Heart right ventricle (tissue), 16 donors: ENCODE data around the gene DCAF12L1. TPM values are rescaled to one million over a fixed set of nuclear protein-coding genes. Genes with fewer than 3 reads are reported as not detected.

Experiments
- ATAC-seq, 8 donors: fragments of 200-7000 bp; cut with Tn5 transposase; one replicate each; pipeline ENCODE4 v1.9.1; 2020; ENCODE audit warnings: mild to moderate bottlenecking in 8 of 8, moderate library complexity in 8 of 8, moderate number of reproducible peaks in 1 of 8
- DNase-seq, 2 donors: peaks; one replicate each; pipeline ENCODE4 v3.0.0-alpha.2; 2020
- H3K27ac ChIP-seq, 10 donors: fragments of 200-600 bp; sonication (generic) in 2 of 10; one replicate each; pipeline versions ENCODE4 v1.5.0 to v1.8.0; 2020 to 2022; ENCODE audit warnings: mild to moderate bottlenecking in 3 of 10
- H3K27me3 ChIP-seq, 7 donors: fragments of 200-600 bp; one replicate each; pipeline ENCODE4 v1.8.0; 2021 to 2022; ENCODE audit warnings: mild to moderate bottlenecking in 2 of 7
- H3K36me3 ChIP-seq, 9 donors: fragments of 200-600 bp; sonication (generic) in 1 of 9; one replicate each; pipeline versions ENCODE4 v1.5.0 to v1.8.0; 2020 to 2022; ENCODE audit warnings: mild to moderate bottlenecking in 2 of 9
- H3K4me1 ChIP-seq, 9 donors: fragments of 200-600 bp; sonication (generic) in 1 of 9; one replicate each; pipeline versions ENCODE4 v1.5.0 to v1.8.0; 2020 to 2022; ENCODE audit warnings: mild to moderate bottlenecking in 4 of 9
- H3K4me3 ChIP-seq, 10 donors: fragments of 200-600 bp; sonication (generic) in 2 of 10; one replicate each; pipeline versions ENCODE4 v1.5.0 to v1.8.0; 2020 to 2022; ENCODE audit warnings: mild to moderate bottlenecking in 7 of 10, moderate library complexity in 2 of 10
- H3K9me3 ChIP-seq, 11 donors: fragments of 200-600 bp in 10 of 11; sonication (generic) in 2 of 11; one replicate each; pipeline versions ENCODE4 v1.5.0 to v1.8.0; 2013 to 2022; ENCODE audit warnings: mild to moderate bottlenecking in 2 of 11, control low read depth in 1 of 11, moderate library complexity in 1 of 11
- WGBS, 2 donors: extraction: QIAGEN DNeasy Blood & Tissue Kit; methylation state at CpG; one replicate each; pipeline ENCODE4 v1.1.7; 2013; ENCODE audit warnings: inconsistent platforms in 1 of 2; 5-methylcytosine and 5-hydroxymethylcytosine counted together
- intact Hi-C, 10 donors: fragments of 100-400 bp; cut with DNase I; formaldehyde crosslinking; loops; one replicate each; pipeline versions ENCODE4 v1.11.1 to v1.14.2; 2022
- long read RNA-seq, 3 donors: library from polyadenylated mRNA; unstranded; transcript quantifications; one replicate each; pipeline ENCODE4 v2.0.0, GENCODE V29; 2020 to 2021
- polyA plus RNA-seq, 2 donors: library from polyadenylated mRNA; stranded (reverse); fragments of 200-250 nt; gene quantifications; one replicate each; pipeline ENCODE4 v1.2.3, GENCODE V29; 2013
- total RNA-seq, 10 donors: library from RNA; stranded (reverse); fragmentation: NEBNext Ultra II Directional in 3 of 10; extraction: Animal tissue kit (Norgen Biotek cat#: 25700) in 3 of 10; gene quantifications; one replicate each; pipeline versions ENCODE4 v1.2.1 to v1.2.4, GENCODE V29; 2021 to 2023
- TF ChIP-seq, protein P1 (sequence below), 9 donors: fragments of 200-600 bp; sonication (generic) in 2 of 9; IDR thresholded peaks; one replicate each; pipeline versions ENCODE4 v1.5.0 to v1.8.0; 2021 to 2022; ENCODE audit warnings: antibody characterized with exemption in 9 of 9, mild to moderate bottlenecking in 5 of 9, moderate library complexity in 1 of 9
- donor health status: Arrhythmogenic right ventricular cardiomyopathy.
- donor health status: ischemic (EF 13 %, LVEDD 7.1; RV severe dilation, severe dysfunction).
- donor health status: healthy with polysubstance abuse.
- donor health status: DM: no; HTN: yes; CAD: no.
- donor health status: DM: no; HTN: no; CAD: no.
- donor health status: ischemic (EF 25% LVEDD 6.9; RV normal size, moderate dysfunction).
- donor health status: ischemic (EF 25% LVEDD 5.7; RV mildly dilated, moderate dysfunction).
- donor health status: healthy.
- donor health status: DM: yes; HTN: yes; CAD: no.
- donor health status: Ischemic cardiomyopathy.
- donor health status: ischemic (EF 35%, LVEDD 5.7; RV mildly dilated, moderate dysfunction).
- donor health status: nonischemic (EF 11% LVEDD 7.7; RV severe dilation, severe dysfunction).
- donor health status: DM: yes; HTN: yes; CAD: no.
- donor health status: PGD.
- donor health status: ischemic (EF 29% LVEDD 5.4; RV normal size, mild dysfunction).
- donor health status: nonischemic (EF 23%, LVEDD 6.1; RV moderate dilation, normal function).

The DCAF12L1 gene
- total RNA-seq (not detected), polyA plus RNA-seq (not detected)
- long read RNA-seq, donor 1 = 0 reads
- long read RNA-seq, donor 2 = 0 reads
- long read RNA-seq, donor 3 = 0 reads

DNA sequence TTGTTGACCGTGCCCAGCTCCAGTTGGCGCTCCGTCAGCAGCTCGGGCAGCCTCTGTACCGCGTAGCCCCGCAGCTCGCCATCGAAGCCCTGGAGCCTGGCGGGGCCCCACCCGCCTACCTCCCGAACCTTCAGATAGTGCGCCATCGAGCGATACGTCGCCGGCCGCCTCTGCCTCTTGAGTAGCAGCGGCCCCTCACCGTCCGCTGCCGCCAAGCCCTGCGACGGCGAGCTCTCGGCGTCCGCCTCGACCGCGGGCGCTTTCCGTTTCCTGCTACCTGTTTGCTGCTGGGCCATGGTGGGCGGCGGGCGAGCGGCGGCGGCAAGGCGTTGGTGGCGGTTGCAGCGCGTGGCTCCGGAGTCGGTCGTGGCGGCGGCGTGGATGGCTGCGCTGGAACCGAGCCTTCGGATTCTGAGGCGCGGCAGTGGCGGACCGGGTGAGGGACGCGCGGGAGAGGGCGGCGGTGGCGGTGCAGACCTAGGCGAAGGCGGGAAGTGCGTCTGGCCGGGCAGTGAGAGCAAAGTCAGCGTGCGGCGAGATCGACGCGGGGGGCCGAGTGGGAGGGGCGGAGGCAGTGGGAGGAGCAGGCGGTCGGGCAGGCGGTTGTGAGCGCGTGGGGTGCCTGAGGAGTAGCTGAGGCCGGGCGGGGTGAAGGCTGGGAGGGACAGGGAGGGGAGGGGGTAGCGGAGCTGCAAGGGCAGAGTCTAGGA, at the start of gene DCAF12L1:
Gene DCAF12L1 (minus strand): TSS at position 502 of the 710 bp plus-strand sequence. CDS start 206 bp downstream, at position 296.
- DNase-seq (peak in 1 of 2 donors; percentile 9), ATAC-seq (no peak)
- H3K4me3 ChIP-seq = no peak within 1 kb of the TSS
- 3 to 4% methylated on average over 56 to 83 of the region's 83 CpGs for WGBS, 2 donors
- TF ChIP-seq, protein P1, sequence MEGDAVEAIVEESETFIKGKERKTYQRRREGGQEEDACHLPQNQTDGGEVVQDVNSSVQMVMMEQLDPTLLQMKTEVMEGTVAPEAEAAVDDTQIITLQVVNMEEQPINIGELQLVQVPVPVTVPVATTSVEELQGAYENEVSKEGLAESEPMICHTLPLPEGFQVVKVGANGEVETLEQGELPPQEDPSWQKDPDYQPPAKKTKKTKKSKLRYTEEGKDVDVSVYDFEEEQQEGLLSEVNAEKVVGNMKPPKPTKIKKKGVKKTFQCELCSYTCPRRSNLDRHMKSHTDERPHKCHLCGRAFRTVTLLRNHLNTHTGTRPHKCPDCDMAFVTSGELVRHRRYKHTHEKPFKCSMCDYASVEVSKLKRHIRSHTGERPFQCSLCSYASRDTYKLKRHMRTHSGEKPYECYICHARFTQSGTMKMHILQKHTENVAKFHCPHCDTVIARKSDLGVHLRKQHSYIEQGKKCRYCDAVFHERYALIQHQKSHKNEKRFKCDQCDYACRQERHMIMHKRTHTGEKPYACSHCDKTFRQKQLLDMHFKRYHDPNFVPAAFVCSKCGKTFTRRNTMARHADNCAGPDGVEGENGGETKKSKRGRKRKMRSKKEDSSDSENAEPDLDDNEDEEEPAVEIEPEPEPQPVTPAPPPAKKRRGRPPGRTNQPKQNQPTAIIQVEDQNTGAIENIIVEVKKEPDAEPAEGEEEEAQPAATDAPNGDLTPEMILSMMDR (IDR thresholded peaks at IDR 0.05) = no peak
- H3K27me3 ChIP-seq = peaks cover 0 to 15% (median 0%) of the 10 kb centered on the region in 7 donors
- H3K36me3 ChIP-seq = no peaks in the 10 kb centered on the region
- peaks cover 0 to 13% (median 0%) of the 10 kb centered on the region in 11 donors for H3K9me3 ChIP-seq
- no peaks in the 10 kb centered on the region for H3K4me1 ChIP-seq
- H3K27ac ChIP-seq = no peak within 1 kb of the TSS
- intact Hi-C loops = no loop called here

DNA sequence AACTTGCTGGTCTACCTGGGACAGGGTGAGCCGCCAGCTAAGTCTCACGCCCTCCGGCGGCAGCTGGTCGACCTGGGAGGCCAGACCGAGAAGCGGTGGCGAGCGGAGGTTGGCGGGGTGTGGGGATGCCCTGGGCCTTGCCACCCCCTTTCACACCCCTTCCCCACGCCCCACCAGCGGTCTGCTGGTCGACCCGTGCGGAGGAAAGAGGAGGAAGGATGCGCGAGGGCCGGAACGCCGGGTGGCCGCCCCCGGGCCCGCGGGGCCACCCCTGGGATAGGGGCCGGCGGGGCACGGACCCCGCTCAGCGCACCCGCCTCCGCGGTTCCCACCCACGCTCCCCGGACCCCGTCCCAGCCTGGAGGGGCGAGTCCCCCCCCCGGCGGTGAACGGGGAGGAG, 28.3 kb upstream of the DCAF12L1 start:
- no peaks in the 10 kb centered on the region for H3K9me3 ChIP-seq
- no peak for DNase-seq

DNA sequence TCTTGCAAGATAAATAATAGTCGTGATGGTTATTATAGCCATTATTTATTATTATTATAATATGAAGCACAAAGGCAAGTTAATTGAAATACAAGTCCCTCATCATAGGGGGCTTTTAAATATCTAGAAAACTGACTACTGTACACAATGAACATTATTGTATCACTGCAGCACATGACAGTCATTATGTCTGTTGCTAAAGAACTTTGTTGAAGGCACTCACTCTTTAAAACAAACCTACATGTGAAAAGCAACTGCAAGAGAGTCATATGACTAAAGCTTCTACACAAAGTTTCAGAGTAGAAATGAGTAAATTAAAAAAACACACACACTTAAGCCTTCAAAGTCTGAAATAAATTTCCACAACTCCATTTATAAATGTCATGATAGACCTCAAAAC, 23.3 kb upstream of the DCAF12L1 start:
- H3K36me3 ChIP-seq = no peaks in the 10 kb centered on the region
- H3K4me3 ChIP-seq = no peak overlapping the region
- no peaks in the 10 kb centered on the region for H3K4me1 ChIP-seq
- H3K27me3 ChIP-seq = peaks cover 0 to 2% (median 0%) of the 10 kb centered on the region in 7 donors
- WGBS, 2 donors = 55 to 68% methylated on average over 1 of the region's 1 CpG
- no peaks in the 10 kb centered on the region for H3K9me3 ChIP-seq
- no peak for ATAC-seq
- intact Hi-C loops = no loop called here
- TF ChIP-seq, protein P1 (IDR thresholded peaks at IDR 0.05) = no peak
- DNase-seq = no peak
- H3K27ac ChIP-seq = no peak overlapping the region

More for the DNA sequence above, 28.3 kb upstream of the DCAF12L1 start:
- Histone ChIP-seq H3K36me3 (no peaks in the 10 kb centered on the region), H3K4me1 (no peaks in the 10 kb centered on the region), H3K27me3 (peaks cover 0 to 6% (median 0%) of the 10 kb centered on the region in 7 donors), H3K27ac (no peak overlapping the region), H3K4me3 (no peak overlapping the region)
- no peak for ATAC-seq
- intact Hi-C loops = no loop called here
- TF ChIP-seq, protein P1 (IDR thresholded peaks at IDR 0.05) = no peak
- WGBS, 2 donors = 13 to 29% methylated on average over 19 to 36 of the region's 39 CpGs

DNA sequence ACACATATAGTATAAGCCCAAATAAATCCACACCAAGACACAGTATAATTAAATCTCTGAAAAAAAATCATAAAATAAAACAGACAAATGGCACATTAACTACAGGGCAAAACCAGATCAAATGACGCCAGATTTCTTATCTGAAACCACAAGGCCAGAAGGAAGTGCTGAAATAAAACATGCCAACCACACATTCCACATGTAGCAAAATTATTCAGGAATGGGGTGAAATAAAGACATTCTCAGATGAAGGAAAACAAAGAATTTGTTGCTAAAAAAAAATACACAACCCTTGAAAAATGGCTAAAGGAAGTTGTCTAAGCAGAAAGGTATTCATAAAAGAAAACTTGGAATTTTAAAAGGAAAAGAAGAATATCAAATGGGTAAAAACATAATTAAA, 4.5 kb upstream of the DCAF12L1 start:
- TF ChIP-seq, protein P1 (IDR thresholded peaks at IDR 0.05) = no peak
- intact Hi-C loops = no loop called here
- DNase-seq (no peak), ATAC-seq (no peak)
- H3K27me3 ChIP-seq = peaks cover 0 to 6% (median 0%) of the 10 kb centered on the region in 7 donors
- no peaks in the 10 kb centered on the region for H3K4me1 ChIP-seq
- peaks cover 0 to 3% (median 0%) of the 10 kb centered on the region in 11 donors for H3K9me3 ChIP-seq
- WGBS, 2 donors = 23 to 26% methylated on average over 1 of the region's 1 CpG
- no peak overlapping the region for H3K27ac ChIP-seq
- no peaks in the 10 kb centered on the region for H3K36me3 ChIP-seq
- no peak overlapping the region for H3K4me3 ChIP-seq
